Spinal cord (tissue), 10 donors: Measurements from ENCODE around the gene ZNF354C. TPM values are rescaled to one million over a fixed set of nuclear protein-coding genes. Genes with fewer than 3 reads are reported as not detected.
A peak's percentile ranks its signal among the peaks of the same experiment; 100 is the strongest.

Experiments used
- DNase-seq, 6 donors: peaks; one replicate each; pipeline versions ENCODE4 v3.0.0 to v3.0.0-alpha.2; 2013 to 2015; ENCODE audit warnings: low spot score in 6 of 6, low read depth in 4 of 6
- H3K27ac ChIP-seq: one replicate; pipeline ENCODE4 v1.5.1; 2013; ENCODE audit warnings: low read depth, low read length, control low read depth
- H3K27me3 ChIP-seq: one replicate; pipeline ENCODE4 v1.6.1; 2013; ENCODE audit warnings: low read length; ENCODE audit not compliant: control insufficient read depth, insufficient read depth
- H3K36me3 ChIP-seq: one replicate; pipeline ENCODE4 v1.6.1; 2013; ENCODE audit warnings: low read length; ENCODE audit not compliant: control insufficient read depth, insufficient read depth
- H3K4me1 ChIP-seq: one replicate; pipeline ENCODE4 v1.6.1; 2013; ENCODE audit warnings: low read length; ENCODE audit not compliant: control insufficient read depth, insufficient read depth
- H3K4me3 ChIP-seq: one replicate; pipeline ENCODE4 v1.5.1; 2013; ENCODE audit warnings: low read depth, low read length, control low read depth
- H3K9me3 ChIP-seq: one replicate; pipeline ENCODE4 v1.6.1; 2013; ENCODE audit warnings: low read length; ENCODE audit not compliant: control insufficient read depth, insufficient read depth
- WGBS: methylation state at CpG from one replicate; pipeline ENCODE4 v1.1.5; 2013; ENCODE audit warnings: missing lambda C conversion rate; ENCODE audit not compliant: insufficient coverage; 5-methylcytosine and 5-hydroxymethylcytosine counted together
- long read RNA-seq, 4 donors: transcript quantifications; one replicate each; lab custom pipeline, GENCODE V29; 2026
- polyA plus RNA-seq, 2 donors: library from polyadenylated mRNA; unstranded; fragments of 120-200 nt; gene quantifications; one replicate each; pipeline ENCODE4 v1.2.1, GENCODE V29; 2013; ENCODE audit not compliant: insufficient read length in 2 of 2
- total RNA-seq, 2 donors: library from RNA; depleted of rRNA in 1 of 2; stranded (reverse); fragments of 120-200 nt in 1 of 2; fragments of >200 nt in 1 of 2; gene quantifications; one replicate each; pipeline versions ENCODE4 v1.2.3 to v1.2.4, GENCODE V29; 2013 to 2014
- donor health status: healthy.

The ZNF354C gene
- total RNA-seq (10 to 100 TPM; 16.9 to 27.2 TPM), polyA plus RNA-seq (10 to 100 TPM; 11.3 to 19.1 TPM)
- long read RNA-seq, donor 1, full-length matches to known transcripts: 4 of 4 reads
- long read RNA-seq, donor 1, partial matches to known transcripts: 0 of 4 reads
- long read RNA-seq, donor 1, other reads (novel, unspliced or antisense): 0 of 4 reads
- long read RNA-seq, donor 2: 0 reads
- long read RNA-seq, donor 3, full-length matches to known transcripts: 3 of 3 reads
- long read RNA-seq, donor 3, partial matches to known transcripts: 0 of 3 reads
- long read RNA-seq, donor 3, other reads (novel, unspliced or antisense): 0 of 3 reads
- long read RNA-seq, donor 4, full-length matches to known transcripts: 6 of 6 reads
- long read RNA-seq, donor 4, partial matches to known transcripts: 0 of 6 reads
- long read RNA-seq, donor 4, other reads (novel, unspliced or antisense): 0 of 6 reads

DNA sequence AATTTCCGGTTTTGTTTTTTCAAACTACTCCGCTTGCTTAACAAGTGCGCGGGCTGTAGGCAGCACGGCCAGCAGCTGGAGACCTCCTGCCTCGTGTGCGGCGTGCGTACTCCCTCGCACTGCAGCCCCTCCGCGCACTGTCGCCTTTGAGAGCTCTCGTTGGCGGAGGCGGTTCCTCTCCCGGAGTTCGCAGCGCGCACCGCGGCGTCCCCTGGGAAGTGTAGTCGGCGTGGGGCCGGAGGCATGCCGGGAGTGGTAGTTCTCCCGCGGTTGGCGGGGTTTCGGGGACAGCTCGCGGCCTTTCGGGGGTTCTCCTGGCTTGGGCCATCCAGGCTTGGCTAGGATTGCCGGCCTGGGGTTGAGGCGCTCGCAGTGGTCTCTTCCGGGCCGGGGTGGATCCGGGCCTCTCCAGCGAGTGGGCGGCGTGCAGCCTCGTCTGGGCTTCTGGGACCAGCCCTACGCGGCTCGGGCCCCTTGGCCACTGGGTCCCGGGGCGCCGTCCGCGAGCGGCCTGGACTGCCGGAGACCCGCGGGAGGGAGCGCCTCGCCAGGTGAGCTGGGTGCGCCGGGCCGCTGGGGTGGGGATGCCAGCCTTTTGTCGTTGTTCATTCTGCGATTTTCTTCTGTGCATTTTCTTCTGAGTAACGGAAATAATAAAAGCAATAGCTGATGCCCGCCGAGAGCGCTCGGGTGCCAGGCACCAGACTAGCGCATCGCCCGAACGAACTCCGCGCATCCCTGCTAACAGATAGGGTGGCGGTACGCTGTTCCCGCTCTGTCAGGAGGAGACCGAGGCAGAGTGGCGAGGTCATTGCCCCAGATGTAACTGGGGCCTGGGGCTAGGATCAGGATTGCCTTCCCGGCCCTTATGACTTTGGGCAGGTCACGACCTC, at the start of gene ZNF354C:
ZNF354C (plus strand) TSS at position 258 of the 893 bp plus-strand sequence. CDS start 1,696 bp downstream, outside the sequence.
- Histone ChIP-seq H3K4me1 (peaks cover 11% of the 10 kb centered on the region), H3K36me3 (peaks cover 29% of the 10 kb centered on the region), H3K4me3 (peak within 1 kb of the TSS; percentile 76), H3K27ac (peak within 1 kb of the TSS; percentile 60), H3K9me3 (peaks cover 1% of the 10 kb centered on the region), H3K27me3 (no peaks in the 10 kb centered on the region)
- peak; percentile 80 to 98 (median 87) for DNase-seq
- WGBS: 3% methylated on average over 81 of the region's 81 CpGs

- Histone ChIP-seq H3K4me3 (peak within 1 kb of the TSS; percentile 59), H3K36me3 (peaks cover 34% of the 10 kb centered on the region), H3K27me3 (no peaks in the 10 kb centered on the region), H3K4me1 (peaks cover 13% of the 10 kb centered on the region), H3K27ac (peak within 1 kb of the TSS; percentile 33), H3K9me3 (peaks cover 6% of the 10 kb centered on the region)
- DNase-seq: peak; percentile 94 to 99 (median 96)
- WGBS: 0% methylated on average over 70 of the region's 72 CpGs
Observed at GRCh38 chr5:179023528-179024189, 36.5 kb upstream of the ZNF354C start, which contains the start of gene ZNF879. TSS of gene ZNF879 (plus strand) at chr5:179023804. CDS start at chr5:179025005, 1,201 bp downstream.

DNA sequence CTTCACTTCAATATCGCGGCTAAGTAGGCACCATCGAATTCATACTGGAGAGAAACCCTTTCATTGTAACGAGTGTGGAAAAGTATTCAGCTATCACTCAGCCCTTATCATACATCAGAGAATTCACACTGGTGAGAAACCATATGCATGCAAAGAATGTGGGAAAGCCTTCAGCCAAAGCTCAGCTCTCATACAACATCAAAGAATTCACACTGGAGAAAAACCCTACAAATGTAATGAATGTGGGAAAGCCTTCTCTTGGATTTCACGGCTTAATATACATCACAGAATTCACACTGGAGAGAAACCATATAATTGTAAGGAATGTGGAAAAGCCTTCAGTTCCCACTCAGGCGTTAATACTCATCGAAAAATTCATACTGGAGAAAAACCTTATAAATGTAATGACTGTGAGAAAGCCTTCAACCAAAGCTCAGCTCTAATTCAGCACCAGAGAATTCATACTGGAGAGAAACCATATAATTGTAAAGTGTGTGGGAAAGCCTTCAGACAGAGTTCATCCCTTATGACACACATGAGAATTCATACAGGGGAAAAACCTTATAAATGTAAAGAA, 27.1 kb upstream of the ZNF354C start:
- H3K9me3 ChIP-seq: peaks cover 35% of the 10 kb centered on the region
- H3K27ac ChIP-seq: no peak overlapping the region
- no peak overlapping the region for H3K4me3 ChIP-seq
- peaks cover 32% of the 10 kb centered on the region for H3K36me3 ChIP-seq
- H3K4me1 ChIP-seq: no peaks in the 10 kb centered on the region
- H3K27me3 ChIP-seq: no peaks in the 10 kb centered on the region
- WGBS: no CpG with 5 or more reads among the region's 7 CpGs
- peak in 1 of 6 donors; percentile 1 for DNase-seq

GRCh38 chr5:179044765-179045164, 15.4 kb upstream of the ZNF354C start:
- Histone ChIP-seq H3K9me3 (peaks cover 2% of the 10 kb centered on the region), H3K4me3 (no peak overlapping the region), H3K27me3 (no peaks in the 10 kb centered on the region), H3K4me1 (no peaks in the 10 kb centered on the region), H3K36me3 (no peaks in the 10 kb centered on the region), H3K27ac (no peak overlapping the region)
- 57% methylated on average over 1 of the region's 2 CpGs for WGBS
- no peak for DNase-seq

DNA sequence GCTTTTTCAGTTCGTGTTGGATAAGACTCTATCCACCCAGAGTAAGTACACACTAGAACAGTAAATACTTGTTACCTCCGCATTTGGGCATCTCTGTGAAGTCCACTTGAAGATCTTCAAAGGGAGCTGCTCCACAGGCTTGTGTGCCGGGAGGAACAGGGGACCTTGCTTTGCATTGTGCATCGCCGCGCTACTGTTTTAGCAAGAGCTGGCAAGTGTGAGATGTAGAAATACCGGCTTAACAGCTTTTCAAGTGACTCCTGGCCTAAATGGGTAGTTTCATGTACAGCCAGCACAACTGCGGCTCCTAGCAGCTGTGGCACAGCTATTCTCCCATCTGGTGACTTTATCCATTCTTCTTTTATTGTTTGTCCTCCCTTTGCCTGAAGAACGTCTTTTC, 8.4 kb upstream of the ZNF354C start:
- H3K36me3 ChIP-seq: no peaks in the 10 kb centered on the region
- no peak for DNase-seq
- WGBS: 89% methylated on average over 7 of the region's 9 CpGs
- no peaks in the 10 kb centered on the region for H3K4me1 ChIP-seq
- H3K27me3 ChIP-seq: no peaks in the 10 kb centered on the region
- no peaks in the 10 kb centered on the region for H3K9me3 ChIP-seq
- H3K4me3 ChIP-seq: no peak overlapping the region
- H3K27ac ChIP-seq: no peak overlapping the region

DNA sequence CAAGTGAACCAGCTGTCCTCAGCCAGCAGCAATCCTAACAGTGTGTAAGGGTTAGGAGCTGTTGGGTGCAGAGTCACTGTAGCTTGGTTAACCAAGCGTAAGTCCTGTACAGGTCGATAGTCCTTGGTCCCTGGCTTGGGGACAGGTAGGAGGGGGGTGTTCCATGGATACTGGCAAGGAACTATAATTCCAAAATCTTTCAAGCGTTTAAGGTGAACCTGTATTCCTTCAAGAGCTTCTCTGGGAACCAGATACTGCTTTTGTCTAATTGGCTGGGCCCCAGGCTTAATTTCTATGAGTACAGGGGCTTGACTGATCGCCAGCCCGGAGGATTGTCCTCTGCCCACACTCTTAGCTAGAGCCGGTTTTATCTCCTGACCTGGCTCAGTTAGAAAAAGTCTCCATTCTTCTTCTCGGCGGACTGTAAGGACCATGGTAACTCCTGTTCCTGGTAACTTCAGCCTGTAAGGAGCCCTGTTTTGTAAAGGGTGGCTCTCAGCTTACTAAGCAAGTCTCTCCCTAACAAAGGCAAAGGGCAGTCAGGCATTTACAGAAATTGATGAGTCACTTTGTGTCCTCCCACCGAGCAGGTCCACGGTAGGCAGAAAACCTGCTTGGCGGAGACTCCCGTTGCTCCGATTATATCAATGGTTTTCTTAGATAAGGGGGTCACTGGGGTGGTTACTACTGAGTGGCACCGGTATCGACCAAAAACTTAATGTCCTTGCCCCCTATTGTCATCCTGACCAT, 6.0 kb upstream of the ZNF354C start:
- no peaks in the 10 kb centered on the region for H3K4me1 ChIP-seq
- no peak for DNase-seq
- no peaks in the 10 kb centered on the region for H3K36me3 ChIP-seq
- no peak overlapping the region for H3K27ac ChIP-seq
- H3K9me3 ChIP-seq: no peaks in the 10 kb centered on the region
- no peak overlapping the region for H3K4me3 ChIP-seq
- WGBS: 90% methylated on average over 13 of the region's 15 CpGs
- H3K27me3 ChIP-seq: no peaks in the 10 kb centered on the region

- H3K27me3 ChIP-seq: no peaks in the 10 kb centered on the region
- WGBS: 86% methylated on average over 10 of the region's 10 CpGs
- DNase-seq: no peak
- no peak overlapping the region for H3K27ac ChIP-seq
- H3K4me1 ChIP-seq: no peaks in the 10 kb centered on the region
- H3K9me3 ChIP-seq: no peaks in the 10 kb centered on the region
- H3K36me3 ChIP-seq: no peaks in the 10 kb centered on the region
- H3K4me3 ChIP-seq: no peak overlapping the region
Observed at GRCh38 chr5:179054876-179055275, 5.3 kb upstream of the ZNF354C start.

- DNase-seq: no peak
Observed at GRCh38 chr5:179055436-179055835, 4.7 kb upstream of the ZNF354C start.

More at GRCh38 chr5:179055436-179055835, 4.7 kb upstream of the ZNF354C start:
- Histone ChIP-seq H3K4me1 (no peaks in the 10 kb centered on the region), H3K36me3 (no peaks in the 10 kb centered on the region), H3K4me3 (no peak overlapping the region), H3K9me3 (no peaks in the 10 kb centered on the region), H3K27ac (no peak overlapping the region), H3K27me3 (no peaks in the 10 kb centered on the region)
- 100% methylated on average over 1 of the region's 3 CpGs for WGBS
